GM18502 (cell line): ENCODE results near the gene MASP1.

Source experiments
- ATAC-seq: cut with Tn5 transposase; IDR thresholded peaks from one replicate; pipeline ENCODE4 v1.9.1; 2021; ENCODE audit warnings: mild to moderate bottlenecking; ENCODE audit not compliant: unreplicated experiment, poor library complexity

MASP1 gene

DNA sequence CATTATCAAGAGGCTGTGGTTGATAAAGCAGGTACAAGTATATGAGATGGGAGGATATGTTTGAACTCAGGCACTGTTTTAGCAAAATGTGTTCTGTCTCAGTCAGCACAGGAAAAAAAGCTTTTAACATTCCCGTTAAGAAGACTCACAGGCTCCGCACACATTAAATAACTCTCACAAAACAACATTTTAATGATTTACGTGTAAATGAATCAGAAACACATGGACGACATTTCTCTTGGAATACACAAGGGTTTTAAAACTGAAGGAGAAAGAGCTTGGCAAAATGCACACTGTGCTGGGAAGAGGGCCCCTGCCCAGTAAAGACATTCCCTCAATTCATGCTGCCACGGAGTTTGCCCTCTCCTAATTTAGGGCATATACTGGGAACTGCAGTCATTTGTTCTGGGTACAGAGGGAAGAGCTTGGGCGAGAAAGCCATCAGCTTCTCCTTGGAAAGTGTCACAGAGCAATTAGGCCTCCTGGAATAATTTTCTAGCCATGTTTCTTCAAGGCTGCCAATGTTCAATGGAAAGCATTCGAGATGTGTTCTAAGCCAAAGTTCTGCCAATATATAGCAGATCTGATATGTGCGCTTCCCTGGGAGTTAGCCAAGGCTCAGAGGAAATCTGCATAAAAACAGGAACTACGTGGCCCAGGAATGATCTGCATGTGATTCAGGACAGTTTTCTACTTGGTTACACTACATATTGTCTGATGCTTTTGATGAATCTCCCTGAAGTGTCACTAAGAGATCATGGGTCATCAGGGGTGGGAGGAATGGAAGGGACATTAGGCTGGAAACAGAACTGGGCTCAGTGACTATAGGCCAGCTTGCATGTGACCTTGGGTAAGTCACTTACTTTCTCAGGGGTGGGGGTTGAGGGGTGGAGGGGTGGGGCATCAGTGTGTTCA lies 2.2 kb upstream of the MASP1 start:
- ATAC-seq, result no peak

DNA sequence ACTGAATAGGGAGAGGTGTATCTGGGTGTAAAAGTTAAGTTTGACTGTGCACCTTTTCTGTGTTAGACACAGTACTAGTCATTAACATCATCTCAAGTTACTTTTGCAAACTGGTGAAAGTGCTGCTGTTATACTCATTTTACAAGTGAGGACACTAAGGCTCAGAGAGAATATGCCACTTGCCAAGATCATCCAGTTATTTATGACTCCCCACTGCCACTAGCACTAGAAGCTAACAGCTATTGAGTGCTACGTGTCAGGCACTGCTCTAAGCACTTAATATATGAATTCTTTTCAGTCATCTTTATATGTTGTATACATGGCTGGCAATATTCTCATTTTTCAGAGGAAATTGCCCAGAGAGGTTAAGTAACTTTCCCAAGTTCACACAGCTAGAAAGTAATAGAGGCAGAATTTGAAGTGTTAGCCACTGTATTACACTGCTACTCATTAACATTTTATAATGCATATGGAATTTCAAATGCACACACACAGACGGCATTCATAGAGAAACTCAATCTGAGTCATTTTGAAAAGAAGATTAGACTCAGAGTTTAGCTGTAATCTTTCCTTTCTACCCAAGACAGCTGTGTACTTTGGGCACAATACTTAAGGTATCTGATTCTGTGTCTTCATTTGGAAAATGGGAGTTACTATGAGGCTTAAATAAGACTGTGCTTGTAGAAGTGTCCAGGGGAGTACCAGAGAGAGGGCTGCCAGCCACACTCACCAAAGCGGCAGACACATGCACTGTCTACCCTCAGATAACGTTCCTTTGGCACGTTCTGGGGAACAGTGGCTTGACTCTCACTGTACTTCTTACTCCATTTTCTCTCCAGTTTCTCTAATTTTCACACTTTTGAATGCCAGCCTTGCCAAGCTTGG lies 1.3 kb upstream of the MASP1 start:
- ATAC-seq, result no peak

DNA sequence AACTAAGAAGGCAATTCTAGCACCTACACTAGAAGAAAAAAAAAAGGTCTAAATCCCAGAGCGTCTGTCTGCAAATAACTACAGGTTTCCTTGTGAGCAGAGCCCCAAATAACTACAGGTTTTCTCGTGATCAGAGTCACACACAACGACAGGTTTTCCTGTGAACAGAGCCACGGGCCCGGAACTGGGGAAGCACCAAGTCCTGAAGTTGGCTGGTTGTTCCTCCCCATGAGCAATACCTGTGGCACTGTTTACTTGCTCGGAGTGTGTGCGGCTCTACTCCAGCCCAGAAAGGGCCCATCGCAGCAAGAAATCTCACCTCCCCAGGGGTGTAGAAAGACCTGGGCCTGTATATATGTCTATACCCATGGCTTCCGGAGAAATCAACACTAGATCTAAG lies 644 bp upstream of the MASP1 start:
- ATAC-seq, result no peak

DNA sequence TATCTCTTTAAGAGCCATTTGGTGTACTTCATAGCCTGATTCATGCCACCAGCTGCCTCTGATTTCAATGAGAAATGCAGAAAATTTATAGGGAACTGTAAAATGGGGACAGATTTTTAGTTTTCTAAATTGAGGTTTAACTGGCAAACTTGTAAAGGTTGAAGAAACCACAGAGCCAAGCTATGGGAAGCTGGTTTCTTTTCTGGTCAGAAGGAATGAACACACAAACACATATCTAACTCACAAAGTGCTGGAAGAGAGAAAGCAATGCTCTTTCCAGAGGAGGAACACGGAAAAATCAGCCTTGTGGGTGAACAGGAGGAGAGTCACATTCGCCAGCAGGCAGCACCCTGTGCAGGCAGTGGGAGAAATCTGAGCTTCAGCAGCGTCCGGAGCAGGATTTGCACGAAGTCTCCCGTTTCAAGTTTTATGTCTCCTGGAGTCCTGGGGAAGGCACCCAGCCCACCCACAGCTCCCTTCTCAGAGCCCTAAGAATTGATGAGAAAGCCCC lies 481 bp downstream of the MASP1 start:
- ATAC-seq, result no peak

DNA sequence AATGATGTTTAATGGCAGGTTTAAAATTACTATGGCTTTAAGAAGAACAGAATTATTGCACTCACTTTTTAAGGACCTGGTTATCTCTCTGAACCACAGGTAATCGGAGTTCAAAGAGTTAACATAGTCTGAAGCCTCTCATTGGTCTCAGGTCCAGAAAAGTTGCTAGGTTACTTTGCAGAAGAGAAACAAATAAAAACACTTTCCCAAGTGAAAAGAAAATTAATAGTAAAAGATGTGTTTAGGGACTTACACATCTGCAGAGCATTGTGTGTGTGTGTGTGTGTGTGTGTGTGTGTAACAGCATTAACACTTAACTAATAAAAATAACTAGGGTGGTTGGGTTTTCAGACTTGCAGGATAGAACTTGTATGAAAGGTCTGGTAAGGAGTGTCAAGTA lies 1.0 kb downstream of the MASP1 start:
- ATAC-seq, result no peak

DNA sequence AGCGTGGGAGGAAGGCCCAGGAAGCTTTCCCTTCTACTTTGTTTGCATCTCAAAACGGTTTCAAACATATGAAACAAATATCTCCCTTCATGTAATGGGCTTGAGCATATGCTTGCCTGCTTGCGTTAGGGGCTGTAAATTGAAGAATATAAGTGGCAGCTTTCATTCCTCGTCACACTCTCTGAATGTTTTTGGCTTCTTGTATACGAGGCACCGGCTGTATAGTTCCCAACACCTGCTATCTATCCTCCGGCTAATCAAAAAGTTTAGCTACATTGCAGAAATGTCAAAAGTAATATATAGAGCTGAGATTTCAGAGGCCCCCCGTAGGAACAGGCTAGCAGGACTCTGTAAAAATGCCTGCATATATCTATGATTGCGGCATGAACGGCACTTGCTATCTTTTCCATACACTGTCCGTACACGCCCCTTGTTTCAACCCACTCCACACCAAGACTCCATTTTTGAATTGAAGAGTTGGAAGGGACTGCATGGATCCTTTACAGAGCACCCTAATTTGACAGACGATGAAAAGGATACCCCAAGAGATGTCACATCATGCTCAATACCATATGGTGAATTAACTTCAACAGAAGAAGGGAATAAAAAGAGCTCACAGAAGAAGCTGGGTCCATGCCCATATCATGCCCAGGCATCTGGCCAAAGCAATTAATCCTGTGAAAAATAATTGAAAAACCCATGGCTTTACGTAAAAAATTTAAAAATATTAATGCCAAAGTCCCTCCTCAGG lies 2.5 kb downstream of the MASP1 start:
- ATAC-seq, result no peak

DNA sequence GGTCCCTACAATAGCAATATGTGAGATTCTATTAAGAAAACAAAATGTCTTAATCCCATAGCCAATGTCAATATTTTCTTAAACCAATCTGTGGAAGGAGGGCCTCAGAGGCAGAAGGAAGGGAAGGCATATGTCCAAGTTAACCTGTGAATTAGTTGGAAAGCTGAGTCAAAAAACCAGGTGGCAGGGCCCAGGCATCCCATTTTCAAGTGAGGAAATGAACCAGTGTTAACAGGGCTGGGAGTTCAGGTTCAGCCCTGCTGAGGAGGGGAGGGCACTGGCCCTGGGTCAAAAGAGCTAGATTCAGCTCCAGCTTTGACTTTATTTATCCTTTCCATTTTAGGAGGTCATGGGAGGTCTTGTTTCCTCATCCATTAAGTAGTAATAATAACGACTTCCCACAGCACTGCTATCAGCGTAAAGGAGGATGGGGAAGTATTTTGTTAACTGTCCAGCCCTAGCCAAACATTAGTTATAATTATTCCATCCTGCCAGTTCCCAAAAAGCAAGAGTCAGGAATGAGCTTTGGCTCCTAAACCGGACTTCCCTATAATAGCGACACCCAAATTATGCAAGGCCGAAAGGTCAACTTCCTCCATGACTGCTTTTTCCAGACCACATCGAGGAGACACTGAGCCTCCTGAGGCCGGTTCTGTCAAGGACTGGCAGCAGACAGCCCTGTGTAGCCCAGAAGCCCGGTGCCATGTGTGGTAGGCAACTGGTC lies 3.2 kb downstream of the MASP1 start:
- no peak for ATAC-seq

DNA sequence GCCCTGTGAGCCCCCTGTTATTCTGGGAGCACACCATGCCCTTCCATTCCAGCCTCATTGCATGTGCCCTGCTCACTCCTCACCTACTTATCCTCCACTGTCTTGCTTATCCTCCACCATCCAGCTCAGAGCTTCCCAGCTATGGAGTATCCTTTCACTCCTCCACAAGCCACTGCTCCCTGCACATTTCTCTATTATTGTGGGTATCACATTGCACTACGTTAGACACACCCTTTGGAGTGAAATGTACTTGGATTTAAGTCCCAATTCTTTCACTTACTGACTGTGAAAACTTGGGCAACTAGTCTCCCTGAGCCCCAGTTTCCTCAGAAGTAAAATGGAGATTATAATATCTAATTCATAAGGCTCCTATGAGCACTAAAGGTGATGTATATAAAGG lies 4.3 kb downstream of the MASP1 start:
- ATAC-seq, result no peak

DNA sequence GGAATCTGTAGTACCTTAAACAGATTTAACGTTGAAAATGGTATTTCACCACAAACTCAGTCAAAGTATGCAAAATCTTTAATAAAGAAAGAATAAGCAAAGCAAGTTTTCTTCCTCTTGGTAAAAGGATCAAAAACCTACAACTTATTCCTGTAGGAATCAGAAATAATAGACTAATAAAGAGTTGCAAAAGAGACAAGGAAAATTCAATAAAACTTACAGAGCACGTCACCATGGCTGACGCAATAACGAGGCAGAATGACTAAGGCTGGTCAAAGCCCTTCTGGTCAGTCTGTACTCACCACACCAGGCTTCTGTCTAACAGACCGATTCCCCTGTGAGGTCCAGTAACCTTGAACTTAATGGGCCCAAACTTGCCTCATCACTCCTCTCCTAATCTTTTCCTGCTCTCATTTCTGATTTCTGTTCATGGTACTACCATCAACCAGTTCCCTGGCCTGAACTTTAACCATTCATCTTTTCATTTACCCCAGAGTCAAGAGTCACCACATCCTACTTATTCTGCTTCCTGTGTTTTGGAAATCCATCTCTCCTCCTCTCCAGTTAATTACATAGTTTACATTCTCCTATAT lies 5.0 kb downstream of the MASP1 start:
- ATAC-seq, result no peak

DNA sequence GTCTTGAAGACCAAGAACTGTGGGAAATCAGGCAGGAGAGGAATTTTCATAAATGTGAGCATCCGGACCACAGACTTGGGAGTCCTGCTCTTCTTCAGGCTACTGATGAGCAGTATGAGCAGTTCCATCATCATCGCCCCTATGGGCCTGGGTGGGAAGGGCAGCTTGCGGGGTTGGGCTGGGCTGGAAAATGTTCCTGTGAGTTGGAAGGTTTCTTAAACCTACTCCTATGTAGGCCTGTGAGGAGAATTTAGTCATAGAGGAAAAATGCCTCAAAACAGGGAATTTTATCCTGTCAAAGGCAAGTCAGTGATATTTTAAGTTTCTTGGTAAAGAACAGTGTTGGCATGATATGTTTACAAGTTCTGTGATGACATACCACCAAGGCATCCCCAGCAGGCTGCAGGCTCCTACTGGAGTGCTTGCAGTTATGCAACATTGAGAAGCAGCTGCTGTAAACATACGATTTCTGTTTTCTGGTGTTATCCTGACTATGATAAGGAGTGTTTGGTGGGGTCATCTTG lies 10.3 kb downstream of the MASP1 start:
- no peak for ATAC-seq

DNA sequence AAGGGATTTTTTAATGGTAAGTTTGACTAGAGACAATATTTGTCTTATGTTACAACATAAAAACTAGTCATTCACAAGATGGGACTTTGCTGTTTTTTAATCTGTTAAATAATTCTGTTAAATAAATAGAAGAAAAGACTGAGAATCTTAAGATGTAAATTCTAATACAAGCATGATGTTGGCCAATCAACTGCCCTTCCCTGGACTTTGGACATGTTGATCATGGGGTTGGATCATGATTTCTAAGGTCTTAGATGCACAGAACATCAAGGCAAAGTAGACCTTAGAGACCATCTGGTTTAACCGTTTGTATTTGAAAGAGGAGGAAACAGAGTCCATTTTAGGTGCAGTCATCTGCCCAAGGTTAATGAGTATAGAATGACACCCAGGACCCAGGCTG lies 10.9 kb downstream of the MASP1 start:
- ATAC-seq, result no peak

DNA sequence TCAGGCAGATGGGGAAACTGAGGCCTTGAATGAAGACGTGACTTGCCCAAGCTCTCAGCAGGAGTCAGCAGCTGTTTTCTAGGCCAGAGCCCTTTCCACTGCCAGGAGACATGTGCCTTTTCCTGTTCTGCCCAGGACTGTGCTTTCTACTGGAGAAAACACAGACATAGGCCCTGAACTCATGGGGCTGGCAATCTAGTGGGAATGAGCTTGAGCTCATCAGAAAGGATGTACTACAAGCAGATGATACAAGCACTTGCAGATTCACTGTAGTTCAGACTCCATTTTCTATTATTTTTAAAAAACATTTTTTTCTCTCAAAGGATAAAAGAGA lies 14.4 kb downstream of the MASP1 start:
- no peak for ATAC-seq

DNA sequence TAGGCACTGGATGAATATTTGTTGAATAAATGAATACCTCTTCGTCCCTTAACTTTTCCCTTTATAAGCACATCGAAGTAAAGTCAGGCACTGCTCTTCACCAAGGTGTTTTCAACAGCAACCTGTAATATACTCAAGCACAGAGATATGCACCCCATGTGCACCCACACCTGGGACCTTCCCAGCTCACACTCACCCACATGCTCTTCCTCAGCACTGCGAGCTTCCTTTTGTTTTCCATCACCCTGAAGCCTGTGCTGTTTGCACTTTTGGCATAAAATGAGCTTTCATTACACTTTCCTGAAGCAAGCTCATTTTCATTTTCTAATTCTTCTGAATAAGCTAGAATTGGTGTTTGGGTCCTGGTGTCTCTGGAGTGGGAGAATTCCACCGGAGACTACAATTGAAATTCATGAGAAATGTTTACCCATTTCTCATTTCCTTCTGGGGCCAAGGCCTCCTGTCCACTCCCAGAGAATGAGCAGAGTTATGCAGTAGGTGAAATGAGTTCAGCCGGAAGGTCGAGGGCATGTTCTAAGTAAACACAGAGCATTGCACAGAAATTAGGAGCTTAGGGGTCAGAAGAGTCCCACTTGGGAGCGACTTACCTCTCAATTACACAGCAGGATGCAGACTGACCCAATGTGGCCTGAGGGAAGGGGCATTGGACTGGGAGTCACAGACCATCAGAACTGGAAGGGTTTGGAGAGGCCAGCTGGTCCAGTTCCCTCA lies 15.0 kb downstream of the MASP1 start:
- no peak for ATAC-seq

DNA sequence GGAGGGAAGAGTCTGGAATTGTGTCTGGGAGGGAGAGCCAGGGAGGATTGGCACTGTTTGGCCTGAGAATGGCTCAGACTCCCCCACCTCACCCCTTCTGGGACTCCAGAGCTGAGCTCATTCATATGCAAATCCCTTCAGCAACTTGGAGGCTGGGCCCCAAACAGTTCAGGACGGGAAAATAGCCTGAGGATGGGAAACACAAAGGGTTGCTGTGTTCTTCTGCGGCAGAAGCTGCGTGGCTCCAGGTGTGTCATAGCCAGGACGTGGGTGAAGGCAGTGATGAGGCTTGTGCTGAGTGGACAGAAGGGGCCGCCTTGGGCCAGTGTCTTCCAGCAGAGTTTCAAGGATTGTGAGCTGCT lies 16.6 kb downstream of the MASP1 start:
- no peak for ATAC-seq

DNA sequence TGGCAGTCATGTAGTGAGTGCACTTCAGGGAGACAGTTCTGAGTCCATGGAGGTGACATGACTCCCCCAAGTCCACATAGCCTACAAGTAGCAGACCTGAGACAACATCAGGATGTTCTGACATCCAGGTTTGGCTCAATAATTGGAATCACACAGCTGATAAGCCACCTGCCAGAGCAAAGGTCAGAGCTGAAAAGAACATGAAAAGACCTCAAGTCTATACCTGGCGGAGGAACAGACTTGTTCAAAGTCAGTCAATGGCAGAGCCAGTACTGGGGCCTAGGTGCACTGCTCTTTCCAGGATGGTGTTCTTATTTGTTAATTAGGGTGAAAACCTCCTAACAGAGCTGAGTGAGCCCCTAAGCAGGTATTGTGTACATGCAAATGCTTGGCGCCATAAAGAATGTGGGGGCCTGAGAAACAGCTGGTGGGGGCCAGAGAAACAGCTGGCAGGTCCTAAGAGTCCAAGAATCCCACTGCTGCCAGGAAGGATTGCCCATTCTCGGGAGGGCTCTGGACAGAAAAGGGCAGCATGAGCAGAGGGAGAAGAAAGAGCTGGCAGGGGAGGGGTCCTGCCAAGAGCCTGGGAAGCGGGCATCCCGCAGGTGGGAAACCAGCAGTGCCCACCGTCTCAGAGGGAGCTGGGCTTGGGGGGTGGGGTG lies 17.1 kb downstream of the MASP1 start:
- no peak for ATAC-seq

DNA sequence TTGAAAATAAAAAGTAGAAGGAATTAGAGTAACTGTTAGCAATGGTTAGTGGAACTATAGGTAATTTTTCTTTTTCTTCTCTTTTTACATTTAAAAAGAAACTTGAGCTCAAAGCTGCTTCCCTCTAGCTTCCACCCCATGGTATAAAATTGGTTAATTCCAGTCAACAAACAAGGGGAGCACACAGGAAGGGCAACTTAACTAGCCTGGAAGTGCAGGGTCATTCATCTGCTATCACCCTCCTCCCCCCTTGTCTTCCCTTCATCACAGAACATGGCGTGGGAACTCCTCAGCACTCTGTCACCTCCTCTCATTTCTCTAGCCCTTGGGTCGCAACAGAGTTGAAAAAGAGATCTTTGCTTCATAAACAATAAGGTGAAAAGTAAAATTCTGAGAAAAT lies 20.0 kb downstream of the MASP1 start:
- no peak for ATAC-seq

DNA sequence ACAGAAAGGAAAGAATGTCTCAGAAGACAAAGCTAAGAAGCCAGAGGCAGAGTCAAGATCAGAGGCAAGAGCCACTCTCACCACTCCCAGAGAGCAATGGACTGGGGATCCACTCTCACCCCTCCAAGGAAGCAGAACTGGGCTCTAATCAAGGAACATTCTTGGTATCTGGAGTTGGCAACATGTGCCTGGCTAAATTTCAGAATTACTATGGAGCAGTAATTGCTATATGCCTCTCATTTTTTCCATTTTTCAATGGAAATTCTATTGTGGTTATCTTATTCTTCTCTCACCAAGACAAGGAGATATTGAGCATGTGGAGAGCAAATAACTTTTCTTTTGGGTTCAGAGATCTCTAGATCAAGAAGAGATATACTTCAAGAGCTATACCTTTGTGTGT lies 22.1 kb downstream of the MASP1 start:
- ATAC-seq, result no peak

DNA sequence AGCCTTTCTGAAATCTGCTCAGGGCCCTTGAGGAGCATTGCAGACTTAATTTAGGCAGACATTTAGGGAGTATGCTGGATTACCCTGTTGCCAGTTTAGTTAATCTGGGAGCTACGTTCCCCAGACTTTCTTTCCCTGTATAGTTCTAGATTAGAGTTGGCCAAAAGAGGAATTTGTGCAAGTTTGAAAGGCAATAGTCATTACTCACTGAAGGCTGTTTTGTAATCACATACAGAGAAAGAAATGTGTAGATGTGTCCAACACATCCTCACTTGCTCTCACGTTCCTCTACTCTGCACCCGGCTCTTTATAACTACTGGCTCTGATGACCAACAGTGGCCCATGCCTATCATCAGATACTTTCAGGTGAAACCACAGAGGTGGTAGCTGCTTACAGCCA lies 24.2 kb downstream of the MASP1 start:
- no peak for ATAC-seq
